GM10266 (cell line): ENCODE data around the gene USP36.

Experiments
- DNase-seq: peaks from one replicate; pipeline ENCODE4 v3.0.0; 2012; ENCODE audit errors: extremely low spot score
- TF ChIP-seq, protein P1 (sequence below): IDR thresholded peaks from 2 replicates; pipeline ENCODE4 v1.5.1; 2012; ENCODE audit warnings: mild to moderate bottlenecking, low read depth; ENCODE audit not compliant: control insufficient read depth, insufficient read depth; ENCODE audit errors: missing control alignments

USP36 gene

DNA sequence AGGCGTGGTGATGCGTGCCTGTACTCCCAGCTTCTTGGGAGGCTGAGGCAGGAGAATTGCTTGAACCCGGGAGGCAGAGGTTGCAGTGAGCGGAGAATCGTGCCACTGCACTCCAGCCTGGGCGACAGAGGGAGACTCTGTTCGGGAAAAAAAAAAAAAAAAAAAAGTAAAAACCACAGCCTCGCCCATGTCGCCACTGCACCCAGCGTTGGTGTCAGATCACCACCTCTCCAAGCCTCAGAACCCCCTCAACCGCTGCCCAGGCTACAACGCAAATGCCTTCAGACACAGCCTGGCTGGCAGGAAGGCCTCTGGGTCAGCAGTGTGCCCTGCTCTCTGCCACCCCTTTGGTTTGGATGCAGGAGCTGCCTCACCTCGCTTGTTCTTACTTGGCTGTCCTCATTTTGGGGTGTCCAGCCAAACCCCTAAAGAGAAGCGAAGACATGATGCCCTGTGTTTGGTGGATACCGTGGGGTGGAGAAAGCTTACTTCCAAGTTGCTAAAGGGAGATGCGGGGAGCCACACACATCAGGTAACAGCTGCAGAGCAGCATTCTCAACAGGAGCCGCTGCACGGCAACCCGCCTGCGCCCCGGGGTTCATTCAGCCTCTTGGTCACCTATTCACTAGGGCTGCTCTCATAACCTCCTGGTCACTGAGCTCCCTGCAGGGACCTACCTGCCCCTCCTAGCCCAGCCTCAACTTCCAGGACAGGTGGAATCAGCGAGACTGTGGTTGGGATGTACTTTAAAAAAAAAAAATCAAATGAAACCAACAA is 45.6 kb downstream of the USP36 start:
- no peak for DNase-seq
- TF ChIP-seq, protein P1, sequence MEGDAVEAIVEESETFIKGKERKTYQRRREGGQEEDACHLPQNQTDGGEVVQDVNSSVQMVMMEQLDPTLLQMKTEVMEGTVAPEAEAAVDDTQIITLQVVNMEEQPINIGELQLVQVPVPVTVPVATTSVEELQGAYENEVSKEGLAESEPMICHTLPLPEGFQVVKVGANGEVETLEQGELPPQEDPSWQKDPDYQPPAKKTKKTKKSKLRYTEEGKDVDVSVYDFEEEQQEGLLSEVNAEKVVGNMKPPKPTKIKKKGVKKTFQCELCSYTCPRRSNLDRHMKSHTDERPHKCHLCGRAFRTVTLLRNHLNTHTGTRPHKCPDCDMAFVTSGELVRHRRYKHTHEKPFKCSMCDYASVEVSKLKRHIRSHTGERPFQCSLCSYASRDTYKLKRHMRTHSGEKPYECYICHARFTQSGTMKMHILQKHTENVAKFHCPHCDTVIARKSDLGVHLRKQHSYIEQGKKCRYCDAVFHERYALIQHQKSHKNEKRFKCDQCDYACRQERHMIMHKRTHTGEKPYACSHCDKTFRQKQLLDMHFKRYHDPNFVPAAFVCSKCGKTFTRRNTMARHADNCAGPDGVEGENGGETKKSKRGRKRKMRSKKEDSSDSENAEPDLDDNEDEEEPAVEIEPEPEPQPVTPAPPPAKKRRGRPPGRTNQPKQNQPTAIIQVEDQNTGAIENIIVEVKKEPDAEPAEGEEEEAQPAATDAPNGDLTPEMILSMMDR = no peak

DNA sequence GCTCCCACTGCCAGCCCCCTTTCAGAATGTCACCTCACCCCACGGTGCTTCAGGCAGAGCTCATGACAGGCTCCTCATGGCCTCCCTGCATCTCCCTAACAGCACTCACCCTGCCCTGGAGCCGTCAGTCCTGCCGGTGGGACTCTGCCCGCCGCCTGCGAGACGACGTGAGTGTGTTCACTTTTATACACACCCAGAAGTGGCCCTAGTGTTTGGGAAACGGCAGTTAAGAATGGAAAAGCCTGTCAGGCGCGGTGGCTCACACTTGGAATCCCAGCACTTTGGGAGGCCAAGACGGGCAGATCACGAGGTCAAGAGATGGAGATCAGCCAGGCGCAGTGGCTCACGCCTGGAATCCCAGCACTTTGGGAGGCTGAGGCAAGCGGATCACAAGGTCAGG is 46.2 kb downstream of the USP36 start:
- DNase-seq = no peak
- TF ChIP-seq, protein P1 = no peak

DNA sequence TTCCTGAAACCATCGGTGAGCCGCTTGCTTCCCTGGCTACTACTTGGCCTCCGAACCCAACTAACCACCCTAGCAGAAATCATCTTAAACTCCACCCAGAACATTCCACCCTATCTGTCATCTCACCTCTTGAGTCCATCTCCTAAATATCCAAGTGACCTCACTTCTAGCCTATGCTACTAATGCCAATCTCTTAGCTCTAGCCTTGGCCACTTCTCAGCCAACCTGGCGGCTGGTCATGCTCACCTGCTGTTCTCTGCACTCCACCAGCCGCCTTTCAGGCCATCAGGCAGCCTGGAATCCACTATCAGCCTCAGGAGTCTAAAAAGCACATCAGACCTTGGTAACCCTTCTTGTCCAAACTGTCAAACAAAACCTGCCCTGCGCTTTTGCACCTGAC is 46.6 kb downstream of the USP36 start:
- TF ChIP-seq, protein P1 = no peak
- DNase-seq = no peak

DNA sequence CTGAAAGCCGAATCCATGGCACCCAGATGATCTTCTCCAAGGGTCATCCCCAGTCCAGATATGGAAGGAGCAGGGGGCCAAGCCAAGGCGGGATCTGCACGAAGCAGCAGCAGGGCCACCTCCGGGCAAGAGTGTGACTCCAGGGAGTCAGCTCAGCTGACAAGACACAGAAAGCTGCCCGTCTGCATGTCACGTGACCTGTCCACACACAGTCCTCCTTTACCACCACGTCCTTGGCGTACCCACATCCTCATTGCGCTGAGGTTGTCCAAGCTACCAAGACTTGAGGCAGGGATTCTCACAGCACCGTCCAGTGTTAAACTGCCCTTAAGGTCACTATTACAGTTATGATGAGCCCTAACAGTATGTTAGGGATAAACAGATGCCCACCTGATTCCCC is 47.2 kb downstream of the USP36 start:
- DNase-seq = no peak
- TF ChIP-seq, protein P1 = no peak

DNA sequence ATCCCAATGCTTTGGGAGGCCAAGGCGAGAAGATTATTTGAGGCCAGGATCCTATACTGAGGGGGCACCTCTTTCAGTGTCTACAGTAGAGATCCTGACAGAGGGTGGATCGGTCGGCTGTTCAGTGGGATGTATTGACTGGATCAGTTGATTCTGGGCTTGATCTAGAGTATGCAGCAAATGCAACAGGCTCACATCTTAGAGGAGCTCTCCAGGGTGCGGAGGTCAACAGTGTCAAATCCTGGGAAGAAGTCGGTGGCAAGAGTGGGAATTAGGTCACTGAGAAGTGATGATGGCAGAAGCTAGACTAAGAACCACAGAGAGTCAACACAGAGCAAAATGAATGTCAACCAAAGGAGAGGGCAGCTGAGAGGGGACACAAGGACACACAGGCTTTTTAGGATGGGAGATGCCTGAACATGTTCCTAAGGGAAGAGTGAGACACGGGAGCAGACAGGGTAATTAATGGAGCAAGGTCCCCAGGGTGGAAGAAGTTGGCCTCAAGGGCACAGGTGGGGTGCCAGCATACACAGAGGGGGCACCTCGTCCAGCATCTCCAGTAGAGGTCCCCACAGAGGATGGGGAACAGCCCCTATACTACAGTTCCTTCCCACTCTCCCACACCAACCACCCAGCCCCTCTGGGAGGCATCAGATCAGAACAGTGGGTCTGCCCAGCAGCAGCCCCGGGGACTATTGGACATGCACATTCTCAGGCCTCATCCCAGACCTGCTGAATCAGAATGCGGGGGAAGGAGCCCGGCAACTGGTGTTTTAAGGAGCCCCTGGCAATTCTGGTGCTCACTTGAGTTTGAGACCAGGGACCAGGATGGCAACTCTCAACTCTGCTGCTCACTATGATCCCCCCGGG is 48.5 kb downstream of the USP36 start:
- TF ChIP-seq, protein P1 = no peak

DNA sequence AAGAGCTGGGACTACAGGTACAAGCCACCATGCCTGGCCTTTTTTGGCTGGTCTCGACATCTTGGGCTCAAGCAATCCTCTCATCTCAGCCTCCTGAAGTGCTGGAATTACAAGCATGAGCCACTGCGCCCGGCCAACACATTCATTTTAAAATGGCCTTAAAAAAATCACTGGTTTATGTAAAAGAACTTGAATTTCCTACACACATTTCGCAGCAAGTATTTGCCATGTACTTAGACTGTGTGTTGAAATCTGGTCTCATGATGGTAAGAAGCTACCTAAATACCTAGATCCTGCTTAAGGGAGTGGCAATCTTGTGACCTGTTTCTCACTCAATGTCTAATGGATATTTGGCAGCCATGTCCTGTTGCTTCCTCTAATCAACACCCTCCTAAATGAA is 50.1 kb downstream of the USP36 start:
- TF ChIP-seq, protein P1 = no peak
- no peak for DNase-seq

More for the DNA sequence above, 48.5 kb downstream of the USP36 start:
- DNase-seq = no peak
